T-helper 9 cell (primary cell): ENCODE data around the gene C2CD2.
"Not testable (repeated sequence)": the region's sequence is repeated elsewhere in the genome, so short reads cannot be mapped to it uniquely, and the experiment has no call there.

Experiments used
- DNase-seq: peaks from one replicate; pipeline ENCODE4 v3.0.0-alpha.2; 2020

Gene C2CD2

GRCh38 chr21:41973861-41974751, 20.3 kb upstream of the C2CD2 start:
- DNase-seq, result no peak

GRCh38 chr21:41973427-41973831, 19.6 kb upstream of the C2CD2 start:
- DNase-seq, result no peak

- DNase-seq, result no peak
Observed at GRCh38 chr21:41972511-41973205, 18.8 kb upstream of the C2CD2 start.

- no peak for DNase-seq
Observed at GRCh38 chr21:41971891-41972290, 18.1 kb upstream of the C2CD2 start.

GRCh38 chr21:41970751-41971653, 17.2 kb upstream of the C2CD2 start:
- no peak for DNase-seq

GRCh38 chr21:41970106-41970391, 16.2 kb upstream of the C2CD2 start:
- DNase-seq, result no peak

- no peak for DNase-seq
Observed at GRCh38 chr21:41967708-41968107, 13.9 kb upstream of the C2CD2 start.

- no peak for DNase-seq
Observed at GRCh38 chr21:41966872-41967621, 13.2 kb upstream of the C2CD2 start.

- DNase-seq, result no peak
Observed at GRCh38 chr21:41966041-41966833, 12.4 kb upstream of the C2CD2 start.

- no peak for DNase-seq
Observed at GRCh38 chr21:41965461-41966013, 11.7 kb upstream of the C2CD2 start.

- DNase-seq, result no peak
Observed at GRCh38 chr21:41965045-41965444, 11.2 kb upstream of the C2CD2 start.

GRCh38 chr21:41964171-41964570, 10.4 kb upstream of the C2CD2 start:
- no peak for DNase-seq

- no peak for DNase-seq
Observed at GRCh38 chr21:41962425-41962966, 8.7 kb upstream of the C2CD2 start.

- no peak for DNase-seq
Observed at GRCh38 chr21:41961753-41962152, 7.9 kb upstream of the C2CD2 start.

- no peak for DNase-seq
Observed at GRCh38 chr21:41961282-41961701, 7.5 kb upstream of the C2CD2 start.

GRCh38 chr21:41960386-41960785, 6.6 kb upstream of the C2CD2 start:
- DNase-seq, result no peak

GRCh38 chr21:41959697-41960096, 5.9 kb upstream of the C2CD2 start:
- not testable (repeated sequence) for DNase-seq

GRCh38 chr21:41958886-41959563, 5.2 kb upstream of the C2CD2 start:
- DNase-seq, result no peak

GRCh38 chr21:41957991-41958766, 4.4 kb upstream of the C2CD2 start:
- DNase-seq, result no peak
